8988T (cell line): ENCODE data around the gene MAP2K1.
"Not testable (repeated sequence)": the region's sequence is repeated elsewhere in the genome, so short reads cannot be mapped to it uniquely, and the experiment has no call there.

ENCODE experiments used
- DNase-seq: peaks from one replicate; pipeline ENCODE4 v3.0.0; 2011

The MAP2K1 gene

GRCh38 chr15:66481107-66481856 lies 94.6 kb downstream of the MAP2K1 start:
- no peak for DNase-seq

- no peak for DNase-seq
Observed at GRCh38 chr15:66482539-66482938, 95.8 kb downstream of the MAP2K1 start.

GRCh38 chr15:66483131-66483566 lies 96.4 kb downstream of the MAP2K1 start:
- DNase-seq = no peak

GRCh38 chr15:66484539-66485112 lies 97.9 kb downstream of the MAP2K1 start:
- DNase-seq = no peak

GRCh38 chr15:66486887-66487286 lies 100.2 kb downstream of the MAP2K1 start:
- DNase-seq = no peak

- DNase-seq = no peak
Observed at GRCh38 chr15:66488525-66488924, 101.8 kb downstream of the MAP2K1 start.

GRCh38 chr15:66489179-66489791 lies 102.6 kb downstream of the MAP2K1 start:
- DNase-seq = no peak

GRCh38 chr15:66491846-66492245 lies 105.1 kb downstream of the MAP2K1 start:
- DNase-seq = no peak

GRCh38 chr15:66494262-66494661 lies 107.5 kb downstream of the MAP2K1 start:
- no peak for DNase-seq

GRCh38 chr15:66496951-66497501 lies 110.3 kb downstream of the MAP2K1 start:
- no peak for DNase-seq

GRCh38 chr15:66497502-66498455 lies 111.1 kb downstream of the MAP2K1 start, which contains the start of gene SNAPC5:
TSS of gene SNAPC5 (minus strand) at chr15:66497762. CDS start at chr15:66497731, 31 bp downstream.
- no peak for DNase-seq

GRCh38 chr15:66498501-66499386 lies 112.0 kb downstream of the MAP2K1 start:
- no peak for DNase-seq

- not testable (repeated sequence) for DNase-seq
Observed at GRCh38 chr15:66500346-66500745, 113.6 kb downstream of the MAP2K1 start.

GRCh38 chr15:66502491-66502890 lies 115.8 kb downstream of the MAP2K1 start:
- DNase-seq = no peak

- not testable (repeated sequence) for DNase-seq
Observed at GRCh38 chr15:66503041-66503648, 116.4 kb downstream of the MAP2K1 start.

GRCh38 chr15:66503780-66504562 lies 117.3 kb downstream of the MAP2K1 start:
- no peak for DNase-seq

GRCh38 chr15:66504563-66505429 lies 118.1 kb downstream of the MAP2K1 start, which contains the start of the genes RPL4 and ZWILCH:
TSS of gene RPL4 (minus strand) at chr15:66504855. CDS start at chr15:66504790, 65 bp downstream.
TSS of gene ZWILCH (plus strand) at chr15:66505326. CDS start at chr15:66505339, 13 bp downstream.
- no peak for DNase-seq

GRCh38 chr15:66505430-66505811 lies 118.7 kb downstream of the MAP2K1 start:
- no peak for DNase-seq

GRCh38 chr15:66505818-66506217 lies 119.1 kb downstream of the MAP2K1 start:
- no peak for DNase-seq
